ENCODE results near the gene TAX1BP1.

DNA sequence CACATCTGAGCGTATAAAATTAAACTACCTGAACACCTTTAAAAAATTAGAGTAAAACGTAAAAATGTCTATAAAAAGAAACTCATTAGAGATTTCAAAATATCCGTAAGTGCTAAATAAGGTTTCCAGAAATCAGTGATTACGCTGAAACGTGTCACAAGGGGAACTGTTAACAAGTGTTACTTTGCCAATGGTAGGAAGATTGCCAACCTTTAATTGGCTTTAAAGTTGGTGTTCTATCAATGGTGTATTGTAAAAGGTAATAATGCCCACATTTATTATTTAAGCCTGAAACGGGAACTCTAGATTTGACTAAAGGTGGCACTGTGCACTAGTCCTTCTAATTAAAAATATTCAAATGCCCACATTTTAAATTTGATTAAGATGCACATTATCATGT, 39.5 kb upstream of the TAX1BP1 start:
- no peak for TF ChIP-seq POLR2A (IDR thresholded peaks at IDR 0.05)
- TF ChIP-seq, protein P1, sequence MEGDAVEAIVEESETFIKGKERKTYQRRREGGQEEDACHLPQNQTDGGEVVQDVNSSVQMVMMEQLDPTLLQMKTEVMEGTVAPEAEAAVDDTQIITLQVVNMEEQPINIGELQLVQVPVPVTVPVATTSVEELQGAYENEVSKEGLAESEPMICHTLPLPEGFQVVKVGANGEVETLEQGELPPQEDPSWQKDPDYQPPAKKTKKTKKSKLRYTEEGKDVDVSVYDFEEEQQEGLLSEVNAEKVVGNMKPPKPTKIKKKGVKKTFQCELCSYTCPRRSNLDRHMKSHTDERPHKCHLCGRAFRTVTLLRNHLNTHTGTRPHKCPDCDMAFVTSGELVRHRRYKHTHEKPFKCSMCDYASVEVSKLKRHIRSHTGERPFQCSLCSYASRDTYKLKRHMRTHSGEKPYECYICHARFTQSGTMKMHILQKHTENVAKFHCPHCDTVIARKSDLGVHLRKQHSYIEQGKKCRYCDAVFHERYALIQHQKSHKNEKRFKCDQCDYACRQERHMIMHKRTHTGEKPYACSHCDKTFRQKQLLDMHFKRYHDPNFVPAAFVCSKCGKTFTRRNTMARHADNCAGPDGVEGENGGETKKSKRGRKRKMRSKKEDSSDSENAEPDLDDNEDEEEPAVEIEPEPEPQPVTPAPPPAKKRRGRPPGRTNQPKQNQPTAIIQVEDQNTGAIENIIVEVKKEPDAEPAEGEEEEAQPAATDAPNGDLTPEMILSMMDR (IDR thresholded peaks at IDR 0.05): no peak
- no peak for TF ChIP-seq EP300 (IDR thresholded peaks at IDR 0.05)
